SU-DHL-6 (cell line): ENCODE results near the gene IFNB1.

Source experiments
- CTCF ChIP-seq: fragments of 200-600 bp; sonication (generic); IDR thresholded peaks from one replicate; pipeline ENCODE4 v1.5.1; 2017; ENCODE audit warnings: antibody characterized with exemption, mild to moderate bottlenecking, low read length, moderate library complexity; ENCODE audit not compliant: insufficient read depth, poor library complexity, severe bottlenecking
- EZH2phosphoT487 ChIP-seq: fragments of 200-600 bp; sonication (generic), shearing (Covaris generic); conservative IDR thresholded peaks from 2 replicates; pipeline ENCODE4 v1.6.1; 2018; ENCODE audit warnings: mild to moderate bottlenecking, antibody characterized with exemption, low read length, moderate library complexity, mixed read lengths

DNA sequence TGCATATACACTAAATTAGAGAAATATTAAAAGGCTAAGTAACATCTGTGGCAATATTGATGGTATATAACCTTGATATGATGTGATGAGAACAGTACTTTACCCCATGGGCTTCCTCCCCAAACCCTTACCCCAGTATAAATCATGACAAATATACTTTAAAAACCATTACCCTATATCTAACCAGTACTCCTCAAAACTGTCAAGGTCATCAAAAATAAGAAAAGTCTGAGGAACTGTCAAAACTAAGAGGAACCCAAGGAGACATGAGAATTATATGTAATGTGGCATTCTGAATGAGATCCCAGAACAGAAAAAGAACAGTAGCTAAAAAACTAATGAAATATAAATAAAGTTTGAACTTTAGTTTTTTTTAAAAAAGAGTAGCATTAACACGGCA is 7.3 kb upstream of the IFNB1 start:
- TF ChIP-seq CTCF: no peak
- TF ChIP-seq EZH2phosphoT487: no peak
